K562 (cell line): ENCODE measurements around the gene XPC. TPM values are rescaled to one million over a fixed set of nuclear protein-coding genes. Genes with fewer than 3 reads are reported as not detected.

Source experiments
- GATA2 ChIP-seq: sonication (generic); formaldehyde crosslinking; IDR thresholded peaks from 2 replicates; pipeline ENCODE4 v1.4.0; 2020; ENCODE audit warnings: mild to moderate bottlenecking, missing genetic modification reagents
- MGA ChIP-seq: fragments of 450-650 bp; IDR thresholded peaks from 2 replicates; pipeline ENCODE4 v1.6.1; 2016; ENCODE audit warnings: mild to moderate bottlenecking, moderate library complexity
- PREB ChIP-seq: sonication (generic); formaldehyde crosslinking; IDR thresholded peaks from 2 replicates; pipeline ENCODE4 v1.8.1; 2023; ENCODE audit warnings: mild to moderate bottlenecking, missing genetic modification reagents
- SPI1 ChIP-seq: IDR thresholded peaks from 2 replicates; pipeline ENCODE4 v1.6.1; 2011; ENCODE audit warnings: low read depth, low read length, control low read depth, borderline replicate concordance
- SRF ChIP-seq, 2 experiments: fragments of 250-450, 450-650 bp in 1 of 2; sonication (Bioruptor Pico) in 1 of 2; sonication (generic) in 1 of 2; formaldehyde crosslinking; IDR thresholded peaks; 2 replicates each; pipeline versions ENCODE4 v1.5.0 to v1.5.1; 2020 to 2022; ENCODE audit warnings: mild to moderate bottlenecking in 1 of 2, missing genetic modification reagents in 1 of 2
- ZC3H8 ChIP-seq: fragments of 450-650 bp; IDR thresholded peaks from 2 replicates; pipeline ENCODE4 v1.6.1; 2017
- ZNF311 ChIP-seq: fragments of 250-450 bp; sonication (Bioruptor Pico); IDR thresholded peaks from 2 replicates; pipeline ENCODE4 v1.4.0; 2020; ENCODE audit warnings: mild to moderate bottlenecking, moderate library complexity
- polyA plus RNA-seq, 8 experiments: library from polyadenylated mRNA; depleted of rRNA in 4 of 8; stranded (reverse) in 5 of 8; unstranded in 3 of 8; fragments of >200 nt; fragmentation: Nextera tagmentation in 2 of 8; fragmentation: Illumina TruSeq in 1 of 8; extraction: Ambion mirVana in 2 of 8; extraction: Trizol in 1 of 8; gene quantifications; 2 replicates each; pipeline versions ENCODE4 v1.2.1 to v1.2.3, GENCODE V29; 2011 to 2014; ENCODE audit warnings: inconsistent platforms in 1 of 8, missing spikeins in 1 of 8
- total RNA-seq, 7 experiments: library from RNA; depleted of rRNA in 6 of 7; stranded (reverse); fragments of >200 nt in 6 of 7; fragmentation: Illumina TruSeq in 2 of 7; extraction: Trizol in 2 of 7; gene quantifications; 2 replicates each; pipeline versions ENCODE4 v1.2.1 to v1.2.3, GENCODE V29; 2011 to 2021; ENCODE audit warnings: low replicate concordance in 1 of 7
- TF ChIP-seq, protein P1 (sequence below): fragments of 250-450 bp; sonication (Bioruptor Pico); IDR thresholded peaks from 2 replicates; pipeline ENCODE4 v1.8.0; 2022; ENCODE audit warnings: moderate library complexity, mild to moderate bottlenecking, inconsistent platforms
- TF ChIP-seq, protein P2 (sequence below): fragments of 450-650 bp; IDR thresholded peaks from 2 replicates; pipeline ENCODE4 v1.6.1; 2017; ENCODE audit warnings: antibody characterized with exemption

The XPC gene
- total and polyA plus RNA-seq, 9 of the 15 experiments (the other 6 are each of a cell fraction or from before 2014, with no cell fraction given) = 3.8 to 54.7 (median 41.3) TPM

- TF ChIP-seq PREB (CRISPR knock-in tag) (0 out of 2 replicates have a peak, but pooled peaks have one; percentile 62), SRF (CRISPR knock-in tag; IDR thresholded peaks at IDR 0.05) (0 out of 4 replicates have a peak, but pooled peaks of 1 of the 2 experiments have one; percentile 38), SPI1 (0 out of 2 replicates have a peak, but pooled peaks have one; percentile 15), MGA (peak; percentile 78), ZNF311 (CRISPR knock-in tag) (peak; percentile 82), GATA2 (CRISPR knock-in tag) (no peak), ZC3H8 (no peak)
- TF ChIP-seq, protein P1, sequence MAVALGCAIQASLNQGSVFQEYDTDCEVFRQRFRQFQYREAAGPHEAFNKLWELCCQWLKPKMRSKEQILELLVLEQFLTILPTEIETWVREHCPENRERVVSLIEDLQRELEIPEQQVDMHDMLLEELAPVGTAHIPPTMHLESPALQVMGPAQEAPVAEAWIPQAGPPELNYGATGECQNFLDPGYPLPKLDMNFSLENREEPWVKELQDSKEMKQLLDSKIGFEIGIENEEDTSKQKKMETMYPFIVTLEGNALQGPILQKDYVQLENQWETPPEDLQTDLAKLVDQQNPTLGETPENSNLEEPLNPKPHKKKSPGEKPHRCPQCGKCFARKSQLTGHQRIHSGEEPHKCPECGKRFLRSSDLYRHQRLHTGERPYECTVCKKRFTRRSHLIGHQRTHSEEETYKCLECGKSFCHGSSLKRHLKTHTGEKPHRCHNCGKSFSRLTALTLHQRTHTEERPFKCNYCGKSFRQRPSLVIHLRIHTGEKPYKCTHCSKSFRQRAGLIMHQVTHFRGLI (CRISPR knock-in tag) = peak; percentile 84
- TF ChIP-seq, protein P2, sequence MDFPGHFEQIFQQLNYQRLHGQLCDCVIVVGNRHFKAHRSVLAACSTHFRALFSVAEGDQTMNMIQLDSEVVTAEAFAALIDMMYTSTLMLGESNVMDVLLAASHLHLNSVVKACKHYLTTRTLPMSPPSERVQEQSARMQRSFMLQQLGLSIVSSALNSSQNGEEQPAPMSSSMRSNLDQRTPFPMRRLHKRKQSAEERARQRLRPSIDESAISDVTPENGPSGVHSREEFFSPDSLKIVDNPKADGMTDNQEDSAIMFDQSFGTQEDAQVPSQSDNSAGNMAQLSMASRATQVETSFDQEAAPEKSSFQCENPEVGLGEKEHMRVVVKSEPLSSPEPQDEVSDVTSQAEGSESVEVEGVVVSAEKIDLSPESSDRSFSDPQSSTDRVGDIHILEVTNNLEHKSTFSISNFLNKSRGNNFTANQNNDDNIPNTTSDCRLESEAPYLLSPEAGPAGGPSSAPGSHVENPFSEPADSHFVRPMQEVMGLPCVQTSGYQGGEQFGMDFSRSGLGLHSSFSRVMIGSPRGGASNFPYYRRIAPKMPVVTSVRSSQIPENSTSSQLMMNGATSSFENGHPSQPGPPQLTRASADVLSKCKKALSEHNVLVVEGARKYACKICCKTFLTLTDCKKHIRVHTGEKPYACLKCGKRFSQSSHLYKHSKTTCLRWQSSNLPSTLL = no peak
Observed at GRCh38 chr3:14203521-14204079, 25.2 kb upstream of the XPC start (continued).
